T-helper 1 cell treated with Interleukin-12 subunit alpha and Interleukin-12 subunit beta and Interleukin-4 antibody, amounts not matched to agents 30 ng/mL and 1 ng/mL, for 36 hours (primary cell): ENCODE data around the gene PDLIM7. TPM values are rescaled to one million over a fixed set of nuclear protein-coding genes. Genes with fewer than 3 reads are reported as not detected.

Experiments
- intact Hi-C: fragments of 100-400 bp; cut with micrococcal nuclease; formaldehyde crosslinking; loops from one replicate; pipeline ENCODE4 v1.15.1; 2024
- total RNA-seq: library from RNA; stranded (reverse); gene quantifications from 2 replicates; pipeline ENCODE4 v1.2.3, GENCODE V29; 2022

PDLIM7 gene
- total RNA-seq, 1 donor from 2014 or later, result 34.8 TPM

GRCh38 chr5:177476531-177477233, 20.7 kb downstream of the PDLIM7 start:
- intact Hi-C loops, result no loop called here

GRCh38 chr5:177475563-177476427, 21.6 kb downstream of the PDLIM7 start:
- intact Hi-C loops, result no loop called here

GRCh38 chr5:177474846-177475562, 22.4 kb downstream of the PDLIM7 start:
- intact Hi-C loops, result no loop called here

- intact Hi-C loops, result no loop called here
These were observed 23.4 kb downstream of the PDLIM7 start for GRCh38 chr5:177474002-177474476.

- intact Hi-C loops, result loop anchor here (1.0 kb wide), 1 partner anchor 24 kb away; the partner anchor contains the start of gene PDLIM7
These were observed 23.9 kb downstream of the PDLIM7 start, which contains the start of gene DBN1 for GRCh38 chr5:177473443-177474001. TSS of gene DBN1 (minus strand) at chr5:177473634. CDS start at chr5:177473521, 113 bp downstream.

GRCh38 chr5:177472460-177473442, 24.7 kb downstream of the PDLIM7 start:
- intact Hi-C loops, result loop anchor here (1.0 kb wide), 1 partner anchor 25 kb away; the partner anchor contains the start of gene PDLIM7

GRCh38 chr5:177471610-177472356, 25.6 kb downstream of the PDLIM7 start:
- intact Hi-C loops, result no loop called here

- intact Hi-C loops, result no loop called here
These were observed 26.5 kb downstream of the PDLIM7 start for GRCh38 chr5:177470759-177471536.

GRCh38 chr5:177469750-177470525, 27.5 kb downstream of the PDLIM7 start:
- intact Hi-C loops, result no loop called here

- intact Hi-C loops, result no loop called here
These were observed 28.4 kb downstream of the PDLIM7 start for GRCh38 chr5:177468685-177469628.

GRCh38 chr5:177468329-177468684, 29.1 kb downstream of the PDLIM7 start:
- intact Hi-C loops, result no loop called here

GRCh38 chr5:177467436-177467835, 30.0 kb downstream of the PDLIM7 start:
- intact Hi-C loops, result no loop called here

- intact Hi-C loops, result no loop called here
These were observed 30.5 kb downstream of the PDLIM7 start for GRCh38 chr5:177466861-177467260.

GRCh38 chr5:177465044-177465443, 32.4 kb downstream of the PDLIM7 start:
- intact Hi-C loops, result no loop called here

- intact Hi-C loops, result no loop called here
These were observed 35.3 kb downstream of the PDLIM7 start for GRCh38 chr5:177462021-177462670.
